Choroid plexus epithelial cell (primary cell): Measurements from ENCODE around the gene ARHGAP24.
"Not testable (repeated sequence)": the region's sequence is repeated elsewhere in the genome, so short reads cannot be mapped to it uniquely, and the experiment has no call there.

Source experiments
- DNase-seq: peaks from one replicate; pipeline ENCODE4 v3.0.0-alpha.2; 2010; ENCODE audit warnings: low read depth
- H3K4me3 ChIP-seq: 2 replicates; pipeline ENCODE4 v1.5.1; 2011; ENCODE audit warnings: low read depth, mild to moderate bottlenecking, control low read depth, low read length, moderate library complexity
- CTCF ChIP-seq: conservative IDR thresholded peaks from 2 replicates; pipeline ENCODE4 v1.5.1; 2011; ENCODE audit warnings: low read depth, mild to moderate bottlenecking, control low read depth, inconsistent platforms, low read length, moderate library complexity

ARHGAP24 gene

GRCh38 chr4:85952972-85953650, 478.2 kb downstream of the ARHGAP24 start:
- no peak overlapping the region for H3K4me3 ChIP-seq
- DNase-seq: peak; percentile 47
- TF ChIP-seq CTCF: no peak

GRCh38 chr4:85953651-85954018, 478.7 kb downstream of the ARHGAP24 start:
- peak; percentile 59 for DNase-seq
- no peak overlapping the region for H3K4me3 ChIP-seq
- no peak for TF ChIP-seq CTCF

- H3K4me3 ChIP-seq: no peak overlapping the region
- TF ChIP-seq CTCF: no peak
- no peak for DNase-seq
Measured at GRCh38 chr4:85955620-85956292, 480.8 kb downstream of the ARHGAP24 start.

- no peak overlapping the region for H3K4me3 ChIP-seq
- TF ChIP-seq CTCF: no peak
- no peak for DNase-seq
Measured at GRCh38 chr4:85956293-85956945, 481.5 kb downstream of the ARHGAP24 start.

GRCh38 chr4:85961887-85962286, 486.9 kb downstream of the ARHGAP24 start:
- H3K4me3 ChIP-seq: no peak overlapping the region
- DNase-seq: no peak
- TF ChIP-seq CTCF: no peak

GRCh38 chr4:85963231-85963630, 488.3 kb downstream of the ARHGAP24 start:
- TF ChIP-seq CTCF: no peak
- H3K4me3 ChIP-seq: no peak overlapping the region

GRCh38 chr4:85964298-85964697, 489.3 kb downstream of the ARHGAP24 start:
- DNase-seq: peak; percentile 38
- TF ChIP-seq CTCF: peak; percentile 29
- H3K4me3 ChIP-seq: no peak overlapping the region

More at GRCh38 chr4:85963231-85963630, 488.3 kb downstream of the ARHGAP24 start:
- no peak for DNase-seq

GRCh38 chr4:85965017-85965416, 490.1 kb downstream of the ARHGAP24 start:
- not testable (repeated sequence) for H3K4me3 ChIP-seq, DNase-seq
